ENCODE measurements around the gene SLC25A53.
"Not testable (repeated sequence)": the region's sequence is repeated elsewhere in the genome, so short reads cannot be mapped to it uniquely, and the experiment has no call there.

Gene SLC25A53

GRCh38 chrX:104130808-104131207, 26.0 kb downstream of the SLC25A53 start:
- no peak for DNase-seq

DNA sequence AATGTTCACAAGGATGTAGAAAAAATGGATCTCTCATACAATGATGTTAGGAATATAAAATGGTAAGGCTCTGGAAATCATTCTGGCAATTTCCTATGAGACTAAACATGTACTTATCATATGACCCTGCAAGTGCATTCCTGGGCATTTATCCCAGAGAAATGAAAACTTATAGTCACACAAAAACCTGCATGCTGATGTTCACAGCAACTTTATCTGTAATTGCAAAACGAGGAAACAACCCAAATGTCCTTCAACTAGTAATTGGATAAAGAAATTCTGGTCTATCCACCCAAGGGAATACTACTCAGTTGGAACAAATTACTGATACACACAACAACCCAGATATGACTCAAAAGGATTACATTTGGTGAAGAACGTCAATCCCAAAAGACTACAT, 30.0 kb downstream of the SLC25A53 start:
- DNase-seq = no peak

GRCh38 chrX:104122829-104123228, 34.0 kb downstream of the SLC25A53 start:
- DNase-seq = no peak

- no peak for DNase-seq
Measured at GRCh38 chrX:104118765-104119164, 38.0 kb downstream of the SLC25A53 start.

GRCh38 chrX:104117759-104118158, 39.0 kb downstream of the SLC25A53 start:
- DNase-seq = no peak

GRCh38 chrX:104113222-104113965, 43.4 kb downstream of the SLC25A53 start:
- peak; percentile 50 for DNase-seq

- peak; percentile 51 for DNase-seq
Measured at GRCh38 chrX:104112326-104112951, 44.4 kb downstream of the SLC25A53 start, which contains the start of gene ZCCHC18. ZCCHC18 (plus strand) TSS chrX:104112523; CDS start chrX:104114112, 1,589 bp downstream.

GRCh38 chrX:104110491-104111240, 46.1 kb downstream of the SLC25A53 start:
- DNase-seq = not testable (repeated sequence)

DNA sequence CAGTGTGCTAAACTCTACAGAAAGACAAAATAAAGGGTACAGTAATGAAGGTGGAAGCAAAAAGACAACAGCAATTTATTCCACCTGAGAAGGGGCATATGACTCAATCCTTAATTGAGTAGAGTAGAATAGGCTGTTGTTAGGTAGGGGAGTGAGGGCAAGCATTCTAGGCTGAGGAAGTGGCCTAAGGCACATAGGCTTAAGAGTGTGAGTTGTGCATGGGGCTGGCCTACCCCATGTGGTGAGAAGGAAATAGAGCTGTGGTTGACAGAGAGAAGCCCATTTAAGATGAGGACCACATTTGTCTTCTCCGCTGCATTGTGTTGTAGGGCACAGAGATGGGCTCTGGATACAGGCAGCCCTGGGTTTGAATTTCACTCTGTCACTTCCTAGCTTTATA, 47.9 kb downstream of the SLC25A53 start:
- no peak for DNase-seq

GRCh38 chrX:104105330-104106262, 51.2 kb downstream of the SLC25A53 start:
- DNase-seq = no peak

- no peak for DNase-seq
Measured at GRCh38 chrX:104104676-104105075, 52.1 kb downstream of the SLC25A53 start.

GRCh38 chrX:104098919-104099318, 57.9 kb downstream of the SLC25A53 start:
- DNase-seq = no peak

GRCh38 chrX:104098151-104098808, 58.5 kb downstream of the SLC25A53 start:
- peak; percentile 57 for DNase-seq

DNA sequence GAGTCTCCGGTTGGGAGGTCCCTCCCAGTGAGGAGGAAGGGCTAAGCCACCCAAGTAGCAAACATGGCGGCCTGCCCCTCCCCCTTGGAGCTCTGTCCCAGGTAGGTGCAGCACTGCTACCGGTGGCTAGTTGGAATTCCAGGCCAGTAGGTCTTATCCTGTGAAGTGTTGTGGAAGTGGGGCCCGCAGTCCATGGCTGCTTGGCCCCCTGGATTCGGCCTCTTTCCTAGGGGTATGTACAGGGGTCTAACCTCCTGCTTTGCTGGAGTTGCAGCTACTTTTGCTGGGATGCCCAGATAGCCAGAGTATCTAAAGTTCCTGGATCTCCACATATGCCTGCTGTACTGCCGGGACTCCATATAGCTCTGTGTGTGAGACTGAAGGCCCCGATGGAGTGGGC, 70.9 kb downstream of the SLC25A53 start:
- no peak for DNase-seq

DNA sequence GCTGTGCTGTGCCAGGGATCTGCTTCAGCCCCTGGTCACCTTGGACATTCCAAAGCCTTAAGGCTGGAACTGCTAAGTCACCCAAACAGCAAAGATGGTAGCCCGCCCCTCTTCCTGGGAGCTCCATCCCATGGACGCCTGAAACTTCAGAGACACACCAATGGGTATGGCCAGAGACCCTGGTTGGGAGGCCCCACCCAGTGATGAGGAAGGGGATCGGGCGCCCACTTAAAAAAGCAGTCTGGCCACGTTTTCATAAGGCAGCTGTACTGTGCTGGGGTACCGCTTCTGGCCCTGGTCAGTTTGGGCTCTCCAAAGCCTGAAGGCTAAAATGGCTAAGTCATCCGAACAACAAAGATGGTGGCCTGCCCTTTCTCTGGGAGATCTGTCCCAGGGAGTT, 71.3 kb downstream of the SLC25A53 start:
- DNase-seq = no peak

GRCh38 chrX:104084534-104085277, 72.1 kb downstream of the SLC25A53 start:
- DNase-seq = no peak

GRCh38 chrX:104084063-104084462, 72.7 kb downstream of the SLC25A53 start:
- DNase-seq = no peak

- DNase-seq = not testable (repeated sequence)
Measured at GRCh38 chrX:104077854-104078253, 79.0 kb downstream of the SLC25A53 start.

DNA sequence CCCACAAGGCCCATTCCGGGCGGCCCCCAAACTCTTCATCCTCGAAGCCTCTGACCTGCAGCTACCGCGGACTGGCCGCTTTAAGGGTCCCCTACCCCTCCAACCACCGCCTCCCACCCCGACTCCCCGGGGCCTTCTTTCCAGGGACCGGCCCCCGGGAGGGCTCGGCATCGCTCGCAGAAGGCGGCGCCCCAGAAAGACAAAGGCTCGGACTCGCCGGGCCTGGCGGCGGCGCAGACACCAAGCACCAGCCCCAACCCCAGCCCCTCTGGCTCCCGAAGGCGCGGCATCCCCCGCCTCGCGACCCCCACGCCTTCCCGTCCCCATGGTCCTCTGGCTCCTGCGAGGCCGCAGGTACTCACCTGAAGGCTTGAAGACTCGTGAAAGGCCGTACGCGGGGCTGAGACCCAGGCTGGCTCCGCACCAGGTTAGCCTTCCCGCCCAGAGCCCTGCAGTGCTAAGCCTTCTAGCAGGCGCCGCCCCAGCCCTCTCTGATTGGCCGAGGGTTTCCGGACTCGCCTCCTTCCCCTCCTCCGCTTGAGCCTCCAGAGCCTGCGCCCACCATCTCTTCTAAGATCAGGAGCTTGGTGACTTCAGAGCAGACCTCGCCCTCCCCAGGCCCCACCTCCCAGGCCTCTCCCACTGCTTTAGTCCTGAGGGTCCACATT, 80.9 kb downstream of the SLC25A53 start, which contains the start of gene TMSB15C:
Gene TMSB15C, minus strand, starts transcription at position 459 of the 668 bp plus-strand sequence.
- DNase-seq = not testable (repeated sequence)

- DNase-seq = not testable (repeated sequence)
Measured at GRCh38 chrX:104062636-104063035, 94.2 kb downstream of the SLC25A53 start.

All from fibroblast of skin of right quadriceps (primary cell).